Aorta (tissue), 5 donors: Measurements from ENCODE around the gene TDRD7. TPM values are rescaled to one million over a fixed set of nuclear protein-coding genes. Genes with fewer than 3 reads are reported as not detected.
A peak's percentile ranks its signal among the peaks of the same experiment; 100 is the strongest.
"Not testable (repeated sequence)": the region's sequence is repeated elsewhere in the genome, so short reads cannot be mapped to it uniquely, and the experiment has no call there.

ENCODE experiments used
- ATAC-seq: fragments of 200-7000 bp; cut with Tn5 transposase; one replicate; pipeline ENCODE4 v1.9.1; 2022; ENCODE audit warnings: moderate library complexity; ENCODE audit not compliant: low FRiP score
- DNase-seq, 2 donors: peaks; one replicate each; pipeline ENCODE4 v3.0.0-alpha.2; 2020
- H3K27ac ChIP-seq, 2 donors: one replicate each; pipeline ENCODE4 v1.5.1; 2013; ENCODE audit warnings: low read length in 2 of 2, mild to moderate bottlenecking in 2 of 2, moderate library complexity in 2 of 2, control low read depth in 1 of 2, inconsistent platforms in 1 of 2, low read depth in 1 of 2
- H3K27me3 ChIP-seq, 2 donors: one replicate each; pipeline ENCODE4 v1.6.1; 2013; ENCODE audit warnings: control low read depth in 1 of 2, low read length in 1 of 2, mild to moderate bottlenecking in 1 of 2, moderate library complexity in 1 of 2; ENCODE audit not compliant: insufficient read depth in 2 of 2, control insufficient read depth in 1 of 2
- H3K36me3 ChIP-seq, 2 donors: one replicate each; pipeline ENCODE4 v1.6.1; 2013; ENCODE audit warnings: control low read depth in 1 of 2, low read length in 1 of 2, mild to moderate bottlenecking in 1 of 2; ENCODE audit not compliant: insufficient read depth in 2 of 2, control insufficient read depth in 1 of 2
- H3K4me1 ChIP-seq, 2 donors: one replicate each; pipeline ENCODE4 v1.6.1; 2013; ENCODE audit warnings: low read length in 2 of 2, control low read depth in 1 of 2, mild to moderate bottlenecking in 1 of 2, moderate library complexity in 1 of 2; ENCODE audit not compliant: insufficient read depth in 2 of 2, control insufficient read depth in 1 of 2
- H3K4me3 ChIP-seq, 2 donors: one replicate each; pipeline ENCODE4 v1.5.1; 2013; ENCODE audit warnings: low read length in 2 of 2, control low read depth in 1 of 2, mild to moderate bottlenecking in 1 of 2
- H3K9me3 ChIP-seq: one replicate; pipeline ENCODE4 v1.6.1; 2013; ENCODE audit warnings: mild to moderate bottlenecking, low read length; ENCODE audit not compliant: control insufficient read depth
- WGBS, 2 donors: extraction: QIAGEN DNeasy Blood & Tissue Kit; methylation state at CpG; one replicate each; pipeline ENCODE4 v1.1.7; 2013; 5-methylcytosine and 5-hydroxymethylcytosine counted together
- intact Hi-C, 2 donors: fragments of 100-400 bp; cut with DNase I; formaldehyde crosslinking; loops; one replicate each; pipeline versions ENCODE4 v1.14.2 to v1.15.0; 2022
- polyA plus RNA-seq, 2 donors: library from polyadenylated mRNA; stranded (reverse); fragments of 200-250 nt; gene quantifications; one replicate each; pipeline ENCODE4 v1.2.3, GENCODE V29; 2013
- total RNA-seq, 2 donors: library from RNA; stranded (reverse); fragmentation: NEBNext Ultra II Directional; extraction: Animal tissue kit (Norgen Biotek cat#: 25700); gene quantifications; one replicate each; pipeline ENCODE4 v1.2.1, GENCODE V29; 2021
- donor health status: healthy with polysubstance abuse.
- donor health status: Bipolar disorder and iron deficiency.
- donor health status: DM: no; HTN: no; CAD: no.
- donor health status: DM: no; HTN: no; CAD: no.
- donor health status: DM: yes; HTN: yes; CAD: no.

Gene TDRD7
- total and polyA plus RNA-seq, 4 donors: 8.0 to 17.6 (median 13.5) TPM

- no peaks in the 10 kb centered on the region for H3K27me3 ChIP-seq
- peaks cover 2% of the 10 kb centered on the region in 2 donors for H3K4me1 ChIP-seq
- WGBS, 2 donors: 90 to 96% methylated on average over 1 of the region's 1 CpG
- intact Hi-C loops: no loop called here
- ATAC-seq: no peak
- no peak overlapping the region for H3K27ac ChIP-seq
- DNase-seq: no peak
- H3K9me3 ChIP-seq: peaks cover 1% of the 10 kb centered on the region
- peaks cover 5 to 6% of the 10 kb centered on the region in 2 donors for H3K36me3 ChIP-seq
- H3K4me3 ChIP-seq: no peak overlapping the region
These were observed 72.2 kb downstream of the TDRD7 start for GRCh38 chr9:97484134-97484533.

GRCh38 chr9:97487107-97487506 lies 75.2 kb downstream of the TDRD7 start:
- peaks cover 1% of the 10 kb centered on the region for H3K9me3 ChIP-seq
- H3K27ac ChIP-seq: no peak overlapping the region
- DNase-seq: no peak
- no peak for ATAC-seq
- WGBS, 2 donors: 85 to 86% methylated on average over 2 of the region's 2 CpGs
- H3K36me3 ChIP-seq: peaks cover 3 to 5% of the 10 kb centered on the region in 2 donors
- intact Hi-C loops: no loop called here
- no peaks in the 10 kb centered on the region for H3K4me1 ChIP-seq
- H3K27me3 ChIP-seq: no peaks in the 10 kb centered on the region
- H3K4me3 ChIP-seq: no peak overlapping the region

GRCh38 chr9:97487861-97488260 lies 76.0 kb downstream of the TDRD7 start:
- intact Hi-C loops: no loop called here
- no peak overlapping the region for H3K4me3 ChIP-seq
- peaks cover 1% of the 10 kb centered on the region for H3K9me3 ChIP-seq
- no peak for ATAC-seq
- DNase-seq: no peak
- peaks cover 3 to 4% of the 10 kb centered on the region in 2 donors for H3K36me3 ChIP-seq
- H3K27me3 ChIP-seq: no peaks in the 10 kb centered on the region
- H3K27ac ChIP-seq: no peak overlapping the region
- WGBS, 2 donors: 91 to 98% methylated on average over 1 of the region's 1 CpG
- H3K4me1 ChIP-seq: no peaks in the 10 kb centered on the region

GRCh38 chr9:97491216-97491999 lies 79.5 kb downstream of the TDRD7 start:
- no peak overlapping the region for H3K4me3 ChIP-seq
- no peaks in the 10 kb centered on the region for H3K27me3 ChIP-seq
- intact Hi-C loops: no loop called here
- H3K9me3 ChIP-seq: peaks cover 1% of the 10 kb centered on the region
- H3K36me3 ChIP-seq: peaks cover 2 to 5% of the 10 kb centered on the region in 2 donors
- ATAC-seq (no peak), DNase-seq (no peak)
- WGBS, 2 donors: 80 to 84% methylated on average over 1 of the region's 1 CpG
- H3K4me1 ChIP-seq: no peaks in the 10 kb centered on the region
- no peak overlapping the region for H3K27ac ChIP-seq

GRCh38 chr9:97497558-97498375 lies 85.9 kb downstream of the TDRD7 start:
- not testable (repeated sequence) for H3K27me3 ChIP-seq, H3K4me1 ChIP-seq, DNase-seq, H3K9me3 ChIP-seq, ATAC-seq, H3K36me3 ChIP-seq, H3K27ac ChIP-seq, H3K4me3 ChIP-seq
- intact Hi-C loops: loop anchor here in 1 of 2 donors (2.0 kb wide), 1 partner anchor 99 kb away; no protein-coding TSS in a partner anchor
- WGBS, 2 donors: 96 to 97% methylated on average over 24 to 36 of the region's 36 CpGs

GRCh38 chr9:97498846-97499245 lies 87.0 kb downstream of the TDRD7 start:
- H3K27me3 ChIP-seq, H3K4me1 ChIP-seq, H3K9me3 ChIP-seq, H3K27ac ChIP-seq, DNase-seq, ATAC-seq, H3K36me3 ChIP-seq, H3K4me3 ChIP-seq: not testable (repeated sequence)
- intact Hi-C loops: loop anchor here in 1 of 2 donors (2.0 kb wide), 1 partner anchor 98 kb away; no protein-coding TSS in a partner anchor
- WGBS, 2 donors: 75 to 83% methylated on average over 5 of the region's 5 CpGs

- intact Hi-C loops: loop anchor here (2.0 to 10.0 kb wide), 3 partner anchors 59 to 95 kb away; no protein-coding TSS in a partner anchor
These were observed 88.4 kb downstream of the TDRD7 start for GRCh38 chr9:97500263-97500662.

GRCh38 chr9:97500765-97501176 lies 88.9 kb downstream of the TDRD7 start:
- no peak overlapping the region for H3K27ac ChIP-seq
- H3K27me3 ChIP-seq: no peaks in the 10 kb centered on the region
- H3K36me3 ChIP-seq: peaks cover 0 to 3% of the 10 kb centered on the region in 2 donors
- no peak for ATAC-seq
- intact Hi-C loops: loop anchor here (2.0 to 10.0 kb wide), 3 partner anchors 58 to 94 kb away; no protein-coding TSS in a partner anchor
- WGBS, 2 donors: 16 to 17% methylated on average over 6 of the region's 6 CpGs
- no peak for DNase-seq
- H3K4me1 ChIP-seq: peaks cover 0 to 5% of the 10 kb centered on the region in 2 donors
- no peaks in the 10 kb centered on the region for H3K9me3 ChIP-seq
- peak overlapping the region; percentile 62 to 100 for H3K4me3 ChIP-seq

More at GRCh38 chr9:97500263-97500662, 88.4 kb downstream of the TDRD7 start:
- Histone ChIP-seq H3K4me3 (no peak overlapping the region), H3K4me1 (peaks cover 0 to 5% of the 10 kb centered on the region in 2 donors), H3K27ac (no peak overlapping the region), H3K9me3 (no peaks in the 10 kb centered on the region), H3K27me3 (no peaks in the 10 kb centered on the region), H3K36me3 (peaks cover 0 to 5% of the 10 kb centered on the region in 2 donors)
- DNase-seq (no peak), ATAC-seq (no peak)
- 57 to 59% methylated on average over 5 of the region's 5 CpGs for WGBS, 2 donors
